ENCODE data around the gene CNEP1R1.

CNEP1R1 gene

DNA sequence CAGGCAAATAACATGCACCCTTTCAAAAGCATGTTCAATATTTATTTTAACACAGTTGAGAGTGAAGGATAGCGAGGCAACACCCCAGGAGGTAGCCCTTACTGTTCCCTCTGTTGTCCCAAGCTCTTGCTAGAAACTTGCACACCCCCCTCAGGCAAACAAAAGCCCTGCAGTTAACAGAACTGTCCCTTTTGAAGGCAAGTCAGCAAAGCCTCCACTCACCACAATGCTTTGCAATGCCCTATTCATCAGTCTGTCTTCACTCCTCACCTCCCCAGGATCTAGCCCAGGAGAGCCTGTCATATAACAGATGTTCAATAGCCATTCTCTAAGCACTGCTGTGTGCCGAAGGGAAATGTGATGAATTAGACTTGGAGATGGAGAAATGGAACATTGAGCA lies 3.5 kb upstream of the CNEP1R1 start:
- DNase-seq = no peak

DNA sequence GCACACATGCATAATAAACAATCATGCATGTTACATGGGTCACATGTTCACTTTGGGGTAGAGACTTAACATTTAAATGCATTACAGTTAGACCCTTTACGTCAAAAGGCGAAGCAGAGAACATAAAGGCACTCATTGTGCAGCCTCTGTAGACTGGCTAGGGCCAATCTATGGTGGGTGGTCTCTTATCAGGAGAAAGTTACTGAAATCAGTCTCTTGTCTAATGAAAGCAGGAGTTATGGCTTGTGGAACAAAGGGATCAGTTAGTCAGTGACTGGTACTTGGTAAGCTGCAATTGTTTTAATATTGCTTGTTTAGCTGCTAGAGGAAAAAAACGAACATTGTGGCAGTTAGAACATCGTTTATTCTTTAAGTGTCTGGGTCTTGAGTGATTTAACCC lies 1.4 kb upstream of the CNEP1R1 start:
- DNase-seq = no peak

GRCh38 chr16:50024207-50024606 lies 818 bp upstream of the CNEP1R1 start:
- DNase-seq = no peak

DNA sequence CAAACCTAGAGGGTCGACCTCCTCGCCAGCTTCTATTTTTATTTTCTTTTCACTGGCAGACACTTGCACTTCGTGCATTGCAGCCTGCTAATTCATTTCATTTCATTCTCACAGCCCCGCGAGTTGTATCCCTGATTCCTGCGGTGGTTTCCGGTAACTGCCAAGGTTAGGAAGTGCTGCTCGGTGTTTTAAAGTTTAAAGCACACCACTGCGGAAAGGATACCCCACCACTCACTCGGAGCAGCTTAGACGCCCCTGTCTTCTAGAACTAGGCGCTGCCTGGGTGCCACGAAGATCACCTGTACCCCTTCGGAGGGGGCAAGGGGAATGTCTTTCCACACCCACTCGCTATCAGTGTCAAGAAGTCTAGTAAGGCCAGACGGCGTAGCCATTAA lies 509 bp downstream of the CNEP1R1 start:
- peak; percentile 23 for DNase-seq

- no peak for DNase-seq
These were observed 2.8 kb downstream of the CNEP1R1 start for GRCh38 chr16:50027829-50028228.

- DNase-seq = no peak
These were observed 10.5 kb downstream of the CNEP1R1 start for GRCh38 chr16:50035468-50035992.

- no peak for DNase-seq
These were observed 11.4 kb downstream of the CNEP1R1 start for GRCh38 chr16:50036426-50036825.

GRCh38 chr16:50037662-50038220 lies 12.7 kb downstream of the CNEP1R1 start:
- DNase-seq = no peak

- DNase-seq = no peak
These were observed 13.3 kb downstream of the CNEP1R1 start for GRCh38 chr16:50038286-50038685.

- DNase-seq = peak; percentile 16
These were observed 13.9 kb downstream of the CNEP1R1 start for GRCh38 chr16:50038756-50039529.

GRCh38 chr16:50040018-50040417 lies 15.0 kb downstream of the CNEP1R1 start:
- DNase-seq = no peak

DNA sequence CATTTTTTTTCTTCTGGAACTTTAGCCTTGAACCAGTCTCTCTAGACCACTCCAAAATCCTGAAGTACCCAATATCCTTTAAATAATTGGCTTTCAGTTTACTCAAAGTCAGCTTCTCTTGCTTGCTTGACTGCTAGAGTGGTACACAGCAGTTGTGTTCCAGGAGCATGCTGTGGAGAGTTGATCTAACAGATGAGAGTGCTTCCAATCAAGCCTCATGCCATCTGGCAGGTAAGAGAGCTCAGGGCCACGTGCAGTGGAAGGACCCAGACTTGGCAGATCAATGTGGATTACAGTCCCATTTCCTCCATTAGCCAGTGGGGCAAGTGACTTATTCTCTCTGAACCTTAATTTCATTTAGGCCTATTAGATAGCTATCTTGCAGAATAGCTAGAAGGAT lies 15.7 kb downstream of the CNEP1R1 start:
- no peak for DNase-seq

DNA sequence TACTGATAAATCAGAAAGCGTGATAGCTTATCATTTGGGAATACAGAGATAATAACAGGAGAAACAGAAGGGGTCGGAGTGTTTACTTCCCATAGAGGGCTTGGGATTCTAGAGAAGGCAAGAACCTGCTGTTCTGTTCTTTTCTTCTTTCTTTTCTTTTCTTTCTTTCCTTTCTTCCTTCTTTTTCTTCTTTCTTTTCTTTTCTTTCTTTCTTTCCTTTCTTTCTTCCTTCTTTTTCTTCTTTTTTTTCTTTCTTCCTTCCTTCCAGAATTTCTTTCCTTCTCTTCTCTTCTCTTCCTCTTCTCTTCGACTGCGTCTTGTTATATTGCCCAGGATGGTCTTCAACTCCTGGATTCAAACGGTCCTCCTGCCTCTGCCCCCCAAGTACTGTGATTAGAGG lies 18.3 kb downstream of the CNEP1R1 start:
- no peak for DNase-seq

DNA sequence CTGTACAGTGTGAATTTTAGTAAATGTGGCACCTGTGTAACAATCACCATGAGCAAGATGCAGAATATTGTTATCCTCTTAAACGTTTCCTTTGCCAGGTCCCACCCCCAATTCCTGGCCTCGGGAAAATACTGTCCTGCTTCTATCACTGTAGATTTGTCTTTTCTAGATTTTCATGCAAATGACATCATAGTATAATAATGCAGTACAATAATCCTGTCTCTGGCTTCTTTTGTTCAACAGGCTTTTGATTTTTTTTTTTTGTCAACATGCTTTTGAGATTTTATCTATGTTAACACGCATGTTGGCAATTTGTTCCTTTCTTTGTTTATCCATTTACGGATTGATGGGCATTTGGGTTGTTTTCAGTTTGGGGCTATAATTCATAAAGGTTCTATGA lies 20.4 kb downstream of the CNEP1R1 start:
- DNase-seq = no peak

DNA sequence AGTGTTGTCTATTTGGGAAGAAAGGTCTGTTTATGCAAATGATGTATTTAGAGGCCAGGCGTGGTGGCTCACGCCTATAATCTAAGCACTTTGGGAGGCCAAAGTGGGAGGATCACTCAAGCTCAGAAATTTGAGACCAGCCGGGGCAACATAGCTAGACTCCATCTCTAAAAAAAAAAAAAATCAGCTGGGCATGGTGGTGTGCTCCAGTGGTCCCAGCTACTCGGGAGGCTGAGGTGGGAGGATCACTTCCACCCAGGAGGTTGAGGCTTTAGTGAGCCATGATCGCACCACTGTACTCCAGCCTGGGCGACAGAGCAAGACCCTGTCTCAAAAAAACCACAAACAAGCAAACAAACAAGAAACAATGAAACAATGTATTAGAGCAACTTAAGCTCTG lies 21.8 kb downstream of the CNEP1R1 start:
- DNase-seq = no peak

GRCh38 chr16:50047864-50048263 lies 22.8 kb downstream of the CNEP1R1 start:
- no peak for DNase-seq

- no peak for DNase-seq
These were observed 25.8 kb downstream of the CNEP1R1 start for GRCh38 chr16:50050802-50051201.

- DNase-seq = no peak
These were observed 31.2 kb downstream of the CNEP1R1 start for GRCh38 chr16:50056226-50056625.

GRCh38 chr16:50058091-50058771 lies 33.2 kb downstream of the CNEP1R1 start:
- no peak for DNase-seq

DNA sequence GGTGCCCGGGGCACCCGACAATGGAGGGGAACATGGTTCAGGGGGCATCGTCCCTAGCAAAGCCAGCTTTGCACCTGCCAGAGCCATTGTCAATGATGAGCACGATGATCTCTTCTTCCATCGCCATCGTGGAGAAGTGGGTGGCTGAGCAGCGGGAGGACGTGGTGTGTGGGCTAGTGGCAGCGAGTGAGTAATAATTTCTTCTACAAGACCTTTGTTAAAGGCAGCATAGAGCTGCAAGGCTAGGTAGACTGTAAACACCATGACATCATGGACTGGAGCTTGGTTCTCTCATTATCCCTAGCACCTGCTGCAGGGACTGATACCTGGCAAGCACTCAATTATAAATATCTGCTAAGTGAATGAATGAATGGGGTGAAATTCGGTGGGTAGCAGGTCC lies 34.1 kb downstream of the CNEP1R1 start:
- DNase-seq = no peak

DNA sequence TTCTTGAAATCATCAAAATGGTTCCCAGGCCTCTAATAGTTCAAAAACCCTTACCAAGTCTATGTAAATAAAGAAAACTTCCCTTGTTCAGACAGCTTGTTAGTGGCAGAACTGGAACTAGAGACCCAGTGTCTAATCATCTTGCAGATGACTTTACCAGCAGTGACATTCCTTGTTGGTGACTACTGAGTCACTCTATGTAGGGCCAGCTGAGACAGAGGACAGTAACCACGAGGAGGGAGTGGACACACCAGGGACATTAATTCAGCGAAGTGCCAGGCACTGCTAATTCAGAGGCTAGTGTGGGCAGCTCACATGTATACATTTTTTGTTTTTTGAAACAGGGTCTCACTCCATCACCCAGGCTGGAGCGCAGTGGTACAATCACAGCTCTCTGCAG lies 34.6 kb downstream of the CNEP1R1 start:
- DNase-seq = no peak

GRCh38 chr16:50061326-50061725 lies 36.3 kb downstream of the CNEP1R1 start:
- DNase-seq = no peak

- DNase-seq = no peak
These were observed 40.2 kb downstream of the CNEP1R1 start for GRCh38 chr16:50065241-50065623.
